AML-193 (cell line): ENCODE measurements around the gene RNF43.
"Not testable (repeated sequence)": the region's sequence is repeated elsewhere in the genome, so short reads cannot be mapped to it uniquely, and the experiment has no call there.

ENCODE experiments used
- DNase-seq, 2 experiments: peaks; one replicate each; lab custom pipeline; 2025; lab: John Stamatoyannopoulos, UW

The RNF43 gene

DNA sequence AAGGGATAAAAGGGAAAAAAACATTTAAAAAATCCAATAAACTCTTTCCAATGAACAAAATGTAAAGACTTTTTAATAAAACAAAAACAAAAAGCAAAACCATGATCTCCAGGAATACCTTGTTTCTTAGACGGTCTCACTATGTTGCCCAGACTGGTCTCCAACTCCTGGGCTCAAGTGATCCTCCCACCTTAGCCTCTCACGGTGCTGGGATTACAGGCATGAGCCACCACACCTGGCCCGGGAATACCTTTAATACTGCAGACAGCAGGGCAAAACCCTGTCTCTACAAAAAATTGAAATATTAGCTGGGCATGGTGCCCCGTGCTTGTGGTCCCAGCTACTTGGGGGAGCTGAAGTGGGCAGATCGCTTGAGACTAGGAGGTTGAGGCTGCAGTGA is 7.9 kb downstream of the RNF43 start:
- no peak for DNase-seq

DNA sequence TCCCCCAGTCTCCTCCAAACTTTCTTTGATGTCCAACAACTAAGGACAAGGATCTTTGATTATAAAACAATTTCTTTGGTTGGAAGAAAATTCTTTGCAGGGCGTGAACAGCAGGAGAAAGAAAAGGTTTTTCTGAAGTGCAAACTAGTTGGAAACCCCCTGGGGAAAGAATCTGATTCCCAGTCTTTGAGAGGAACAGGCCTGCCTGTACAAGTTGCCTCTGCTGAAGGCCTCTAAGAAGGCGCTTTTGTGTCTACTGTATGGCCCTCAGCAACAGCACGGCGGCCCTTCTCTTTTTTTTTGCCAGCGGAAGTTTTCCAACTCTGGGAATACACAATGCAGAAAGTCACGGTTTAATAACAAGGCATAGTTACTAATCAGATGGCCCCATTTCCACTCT is 14.0 kb downstream of the RNF43 start:
- no peak for DNase-seq

DNA sequence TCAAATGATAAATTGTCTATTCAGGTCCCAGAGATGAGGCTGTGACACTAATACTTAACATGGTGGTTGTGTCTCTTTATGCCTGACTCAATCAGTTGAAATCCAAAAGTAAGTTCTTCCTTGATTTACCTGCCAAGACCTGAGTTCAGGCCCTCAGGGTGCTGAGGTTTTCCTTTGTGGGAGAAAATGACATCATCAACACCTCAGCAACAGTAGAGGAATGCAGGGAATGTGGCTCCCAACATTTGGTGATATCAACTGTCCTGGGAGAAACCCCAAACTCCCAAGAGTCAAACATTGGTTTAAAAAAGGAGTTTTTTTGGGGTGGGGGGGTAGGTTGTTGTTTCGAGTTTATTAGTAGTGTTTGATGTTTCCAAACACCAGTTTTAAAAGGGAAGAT is 14.7 kb downstream of the RNF43 start:
- DNase-seq: no peak

DNA sequence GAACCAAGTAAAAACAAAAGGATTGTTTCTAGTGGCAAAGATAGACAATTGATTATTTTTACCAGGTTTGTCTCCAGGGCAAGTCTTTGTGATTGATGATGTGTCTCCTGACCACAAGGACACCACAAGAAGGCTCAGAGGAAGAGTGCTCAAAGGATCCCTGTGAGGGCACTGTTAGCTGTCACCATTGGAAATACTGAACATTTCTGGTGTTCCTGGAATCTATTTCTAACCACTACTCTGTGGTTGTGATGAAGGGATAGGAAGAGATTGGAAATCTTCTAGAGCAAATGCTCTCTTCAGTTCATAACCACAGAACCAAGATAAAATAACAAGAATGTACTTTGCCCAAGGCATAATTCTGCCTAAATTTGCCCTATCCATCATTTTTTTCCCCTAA is 15.3 kb downstream of the RNF43 start:
- no peak for DNase-seq

DNA sequence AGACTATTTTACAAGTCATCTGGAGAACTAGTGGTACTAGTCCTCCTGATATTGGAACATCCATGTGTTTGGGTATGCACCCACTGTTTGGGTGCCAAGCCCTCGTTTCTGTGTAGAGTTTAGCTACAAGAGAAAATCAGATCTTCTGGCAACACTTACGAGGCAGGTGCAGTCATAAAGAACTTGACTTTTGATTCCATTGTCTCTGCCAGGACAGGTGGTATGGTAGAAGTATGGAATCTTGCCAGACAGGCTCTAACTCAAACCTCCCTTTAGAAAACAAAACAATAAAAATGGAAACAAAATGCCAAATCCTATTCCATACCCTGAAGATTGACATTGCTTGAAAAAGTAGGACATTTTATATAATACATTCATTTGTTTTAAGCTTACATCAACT is 16.0 kb downstream of the RNF43 start:
- DNase-seq: no peak

DNA sequence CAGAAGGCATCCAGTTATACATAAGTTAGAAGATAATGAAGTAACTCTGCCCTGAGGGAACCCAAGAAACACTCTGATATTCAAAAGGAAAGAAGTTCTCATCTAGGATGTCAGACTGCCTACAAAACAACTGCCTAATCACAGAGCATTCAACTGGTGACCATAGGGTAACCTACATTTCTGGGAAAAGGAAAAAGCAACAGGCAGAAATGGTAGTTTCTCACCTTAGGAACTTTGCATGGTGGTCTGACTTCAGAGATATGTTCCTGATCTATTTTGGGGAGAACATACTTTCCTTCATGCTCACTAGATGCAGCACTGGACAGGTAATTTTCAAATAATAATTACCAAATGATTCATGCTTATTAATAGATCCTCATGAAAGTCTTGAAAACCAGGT is 16.5 kb downstream of the RNF43 start:
- no peak for DNase-seq

DNA sequence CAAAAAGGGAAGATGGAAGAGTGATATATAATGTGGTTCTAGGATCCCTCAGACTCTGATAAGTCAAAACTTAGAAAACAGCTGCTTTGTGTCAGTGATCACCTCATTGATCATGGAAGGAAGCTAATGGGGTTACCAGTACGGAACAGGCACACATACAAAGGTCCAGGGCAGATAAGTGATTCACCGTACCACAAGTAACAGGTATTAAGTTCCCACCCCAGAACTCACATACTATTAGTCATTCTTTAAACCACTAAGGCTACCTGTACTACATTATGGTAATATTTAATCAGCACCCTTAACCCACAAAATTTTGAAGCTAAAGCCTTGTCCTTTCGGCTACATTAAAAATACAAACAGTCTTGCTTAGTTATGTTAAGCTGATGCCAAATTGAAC is 17.4 kb downstream of the RNF43 start:
- no peak for DNase-seq

DNA sequence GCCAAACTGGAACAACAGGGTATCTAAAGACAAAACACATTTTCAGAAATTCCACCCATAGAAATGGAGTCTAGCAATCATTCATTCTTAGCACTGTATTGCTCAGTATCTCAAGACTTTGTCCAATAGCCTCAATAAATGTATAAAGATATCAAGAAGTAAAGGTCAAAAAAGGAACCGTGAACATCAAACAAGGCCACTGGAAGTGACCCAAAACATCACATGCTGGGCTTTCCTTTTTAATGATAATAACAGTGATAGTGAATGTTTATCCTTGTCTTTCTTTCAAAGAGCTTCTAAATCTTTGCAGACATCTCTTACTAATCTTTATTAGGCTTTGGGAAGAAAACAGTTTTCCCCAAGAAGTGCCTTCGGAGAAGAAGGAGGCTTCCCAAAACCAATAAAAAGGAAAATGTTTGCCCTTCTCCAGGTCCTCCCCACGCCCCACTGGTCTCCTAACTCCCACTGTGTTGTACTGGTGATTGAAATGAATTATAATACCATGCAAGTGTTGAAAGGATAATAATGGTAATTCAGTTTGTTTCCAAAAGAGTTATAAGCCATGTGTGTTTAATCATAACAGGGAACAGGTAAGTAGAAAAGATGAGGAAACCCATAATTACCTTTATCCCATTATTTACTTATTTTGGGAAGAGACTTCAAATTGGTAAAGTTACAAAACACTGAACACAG is 18.6 kb downstream of the RNF43 start:
- no peak for DNase-seq

DNA sequence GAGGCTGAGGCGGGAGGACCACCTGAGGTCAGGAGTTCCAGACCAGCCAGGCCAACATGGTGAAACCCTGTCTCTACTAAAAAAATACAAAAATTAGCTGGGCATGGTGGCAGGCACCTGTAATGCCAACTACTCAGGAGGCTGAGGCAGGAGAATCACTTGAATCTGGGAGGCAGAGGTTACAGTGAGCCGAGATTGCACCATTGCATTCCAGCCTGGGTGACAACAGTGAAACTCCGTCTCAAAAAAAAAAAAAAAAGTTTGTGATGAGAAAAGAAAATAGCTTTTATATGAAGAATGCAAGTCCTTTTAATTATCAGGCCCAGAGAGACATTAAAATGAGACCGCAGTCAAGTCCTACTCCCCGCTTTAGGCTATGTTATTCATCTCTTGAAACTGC is 19.9 kb downstream of the RNF43 start:
- not testable (repeated sequence) for DNase-seq

DNA sequence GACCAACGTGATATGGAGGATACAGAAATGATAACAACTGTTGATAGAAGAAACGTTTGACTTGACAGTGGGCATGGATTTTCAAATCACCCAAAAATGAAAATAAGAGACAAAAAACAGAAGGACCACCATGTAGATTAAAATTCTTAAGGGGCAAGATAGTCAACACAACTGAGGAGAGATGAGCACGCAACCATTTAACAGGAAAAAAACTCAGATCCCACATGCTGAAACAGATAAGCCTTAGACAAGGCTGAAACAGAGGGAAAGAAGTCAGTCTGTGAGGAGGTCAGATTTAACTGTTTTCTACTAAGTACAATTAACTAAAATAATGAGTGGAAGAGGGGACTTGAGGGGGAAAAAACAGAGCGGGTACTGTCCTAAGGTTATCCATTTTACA is 21.2 kb downstream of the RNF43 start:
- DNase-seq: no peak

DNA sequence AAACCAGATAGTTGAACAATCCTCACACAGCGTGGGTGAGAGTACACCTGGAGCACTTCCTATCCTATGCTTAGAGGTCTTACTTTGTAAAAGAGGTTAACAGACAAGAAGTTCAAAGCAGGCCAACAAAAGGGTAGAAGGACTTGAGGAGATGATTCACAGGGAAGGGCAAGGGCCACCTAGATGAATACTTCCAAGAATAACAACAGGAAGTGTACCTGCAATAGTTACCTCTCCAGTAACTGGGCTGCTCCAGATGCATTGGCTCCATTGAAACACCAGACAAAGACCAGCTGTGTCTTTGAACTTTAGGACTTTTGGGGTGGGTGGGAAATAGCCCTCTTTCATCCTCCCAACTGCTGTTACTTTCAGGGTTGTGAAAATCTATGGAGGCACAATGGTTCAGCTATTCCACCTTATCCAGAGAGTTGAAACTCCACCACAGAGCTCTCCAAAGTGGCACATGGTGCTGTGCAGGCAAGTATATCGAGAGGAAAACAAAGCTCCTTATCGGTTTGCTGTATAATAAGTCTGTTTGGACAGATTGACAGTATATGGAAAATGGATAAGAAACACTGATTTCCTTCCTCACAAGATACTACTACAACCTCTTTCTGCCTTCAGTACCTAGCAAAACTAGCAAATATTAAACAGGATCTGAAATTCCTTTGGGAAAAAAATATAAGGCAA is 22.7 kb downstream of the RNF43 start:
- DNase-seq: no peak

DNA sequence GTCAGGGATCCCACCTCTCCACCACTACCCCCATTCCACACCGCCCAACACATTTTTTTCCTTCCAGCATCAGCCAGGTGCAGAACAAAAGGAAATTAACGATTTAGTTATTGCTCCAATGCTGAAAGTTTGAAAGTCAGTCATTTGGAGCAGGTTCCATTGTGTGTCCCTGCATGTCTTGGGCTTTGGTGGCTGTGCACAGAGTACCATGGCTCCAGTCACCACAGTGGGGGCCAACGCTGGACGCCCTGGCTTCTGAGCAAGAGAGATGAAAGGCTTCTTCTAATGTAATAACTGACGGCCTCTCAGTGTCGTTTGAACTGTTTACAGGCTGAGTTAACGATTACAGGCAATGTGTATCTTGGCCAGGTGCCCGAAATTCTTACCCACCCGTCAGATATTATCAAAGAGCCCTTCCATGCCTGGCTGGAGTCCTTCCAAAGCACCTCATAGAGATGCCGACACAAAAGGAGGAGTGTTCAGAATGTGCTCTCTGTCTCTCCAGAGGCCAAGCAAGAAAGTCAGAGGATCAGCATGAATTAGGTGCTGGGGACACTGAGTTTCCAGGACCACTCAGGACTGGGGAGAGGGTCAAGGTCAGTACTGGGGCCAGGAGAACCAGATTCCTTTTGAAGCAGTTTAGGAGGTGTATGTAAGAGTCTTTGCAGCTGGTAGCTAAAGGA is 25.9 kb downstream of the RNF43 start:
- DNase-seq: no peak

DNA sequence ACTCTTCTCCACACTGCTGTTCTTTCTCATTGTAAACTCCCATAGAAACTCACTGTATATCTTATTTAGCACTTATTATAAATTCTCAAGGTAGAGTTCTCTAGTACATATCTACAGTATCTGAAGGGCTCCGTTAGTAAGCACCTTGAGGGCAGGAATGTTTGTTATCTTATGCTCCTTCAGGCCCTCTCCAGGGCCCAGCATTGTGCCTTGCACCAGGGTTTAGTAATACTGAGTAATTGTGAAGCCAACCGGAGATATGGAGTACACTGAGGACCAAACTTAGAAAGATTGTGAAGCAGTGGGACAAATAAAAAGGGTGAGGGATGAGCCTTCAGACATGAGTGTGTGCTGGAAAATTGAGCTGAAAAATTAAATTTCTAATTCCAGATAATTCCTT is 26.4 kb downstream of the RNF43 start:
- no peak for DNase-seq

DNA sequence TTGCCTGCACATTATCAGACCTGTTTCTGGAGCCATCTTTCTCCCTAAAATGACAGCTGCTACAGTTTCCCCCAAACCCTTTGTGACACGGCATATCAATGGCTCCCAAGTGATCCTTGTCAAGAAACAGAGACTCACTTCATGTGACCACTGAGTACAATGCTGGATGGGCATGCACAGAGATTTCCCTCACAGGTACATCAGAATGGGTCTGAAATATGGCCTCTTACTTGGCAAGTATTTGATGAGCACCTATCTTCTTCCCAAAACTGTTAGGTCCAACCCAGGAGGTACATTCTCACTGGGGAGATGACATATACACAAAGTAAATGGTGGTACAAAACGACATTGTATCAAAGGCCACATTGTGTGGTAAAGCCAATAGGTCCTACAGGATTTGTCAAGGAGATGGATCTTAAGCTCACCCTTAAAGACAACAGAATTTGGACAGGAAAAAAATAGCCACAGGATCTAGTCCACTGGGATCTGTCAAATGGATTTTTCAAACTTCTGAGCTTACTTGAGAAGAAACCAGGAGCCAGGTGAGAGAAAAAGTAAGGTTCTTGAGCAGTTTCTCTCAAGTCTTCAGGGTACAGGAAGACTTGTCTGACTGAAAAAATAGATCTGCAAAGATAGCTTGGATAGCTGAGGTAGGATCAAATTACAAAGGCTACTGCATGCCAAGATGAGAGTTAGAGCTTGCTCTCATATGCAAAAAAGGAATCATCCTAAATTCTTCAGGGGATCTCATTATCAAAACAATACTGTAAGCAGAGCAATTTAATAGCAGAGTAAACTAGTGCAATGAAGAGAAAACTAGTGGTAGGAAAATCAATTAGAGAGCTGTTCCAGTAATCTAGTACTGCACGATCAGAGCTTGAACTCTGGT is 28.8 kb downstream of the RNF43 start:
- no peak for DNase-seq

DNA sequence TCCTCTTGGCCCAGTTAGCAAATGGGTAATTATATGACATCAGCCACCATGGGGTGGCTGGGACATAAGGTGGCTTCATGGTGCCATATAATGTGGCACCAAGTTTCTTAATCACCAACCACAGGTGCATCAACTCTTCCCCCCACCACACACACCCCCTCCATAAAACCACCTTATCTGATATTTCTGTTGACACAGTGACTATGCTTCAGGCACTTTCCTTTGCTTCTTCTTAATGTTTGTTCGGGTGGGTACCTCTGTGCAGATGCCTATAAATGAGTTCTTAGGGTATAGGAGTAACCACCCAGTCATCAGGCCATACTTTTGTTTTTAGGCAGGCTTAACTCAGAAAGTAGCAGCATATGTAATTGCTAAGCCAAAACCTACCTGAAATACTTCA is 29.5 kb downstream of the RNF43 start:
- no peak for DNase-seq

DNA sequence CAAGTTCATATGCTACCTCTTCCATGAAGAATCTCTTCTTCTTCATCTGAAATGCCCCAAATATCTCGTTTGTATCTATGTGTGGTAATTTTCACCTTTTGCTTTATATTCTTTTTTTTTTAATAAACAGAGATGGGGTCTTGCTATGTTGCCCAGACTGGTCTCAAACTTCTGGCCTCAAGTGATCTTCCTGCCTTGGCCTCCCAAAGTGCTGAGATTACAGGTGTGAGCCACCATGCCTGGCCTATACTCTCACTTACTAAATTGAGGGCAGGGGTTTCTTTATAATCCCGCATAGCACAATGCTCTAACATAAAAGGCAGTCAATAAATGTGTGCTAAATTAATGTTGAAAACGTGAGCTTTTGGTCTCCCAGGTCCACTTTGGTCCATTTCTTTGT is 30.6 kb downstream of the RNF43 start:
- DNase-seq: no peak

DNA sequence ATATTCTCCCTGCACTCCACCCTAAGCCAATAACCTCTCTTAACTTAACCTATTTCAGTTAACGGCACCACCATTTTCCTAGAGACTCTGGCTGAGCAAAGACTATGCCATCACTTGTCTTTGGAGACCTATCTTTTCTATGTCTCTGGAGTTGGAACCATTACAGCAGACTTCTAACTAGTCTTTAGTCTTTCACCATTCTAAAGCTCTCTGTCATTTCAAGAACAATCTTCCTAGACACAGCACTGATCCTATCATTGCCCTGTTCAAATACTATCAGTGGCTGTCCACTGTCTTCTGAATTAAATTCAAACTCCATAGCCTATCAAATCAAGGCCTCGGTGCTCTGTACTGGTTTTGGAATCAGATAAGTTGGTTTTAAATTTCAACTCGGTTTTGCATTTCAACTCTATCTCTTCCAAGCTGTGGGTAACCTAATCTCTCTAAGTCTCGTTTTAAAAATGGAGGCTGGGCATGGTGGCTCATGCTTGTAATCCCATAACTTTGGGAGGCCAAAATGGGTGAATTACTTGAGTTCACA is 31.9 kb downstream of the RNF43 start:
- no peak for DNase-seq

DNA sequence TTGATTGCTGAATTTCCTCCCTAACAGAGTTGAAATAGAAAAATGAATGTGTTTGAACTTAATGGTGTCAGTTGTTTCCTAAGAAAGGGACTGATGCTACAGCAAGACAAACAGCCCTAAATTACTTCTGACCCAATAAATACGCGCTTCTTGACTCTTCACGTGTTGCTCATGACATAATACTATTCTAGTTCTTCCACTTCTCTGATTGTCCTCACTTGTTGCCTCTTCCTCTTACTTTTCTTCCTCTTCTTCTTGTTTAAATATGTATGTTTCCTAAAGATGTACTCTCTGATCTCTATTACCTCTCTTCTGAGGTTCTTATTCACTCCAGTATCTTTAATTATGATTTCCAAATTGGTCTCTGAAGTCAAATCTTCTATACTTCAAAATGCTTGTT is 32.4 kb downstream of the RNF43 start:
- DNase-seq: no peak

DNA sequence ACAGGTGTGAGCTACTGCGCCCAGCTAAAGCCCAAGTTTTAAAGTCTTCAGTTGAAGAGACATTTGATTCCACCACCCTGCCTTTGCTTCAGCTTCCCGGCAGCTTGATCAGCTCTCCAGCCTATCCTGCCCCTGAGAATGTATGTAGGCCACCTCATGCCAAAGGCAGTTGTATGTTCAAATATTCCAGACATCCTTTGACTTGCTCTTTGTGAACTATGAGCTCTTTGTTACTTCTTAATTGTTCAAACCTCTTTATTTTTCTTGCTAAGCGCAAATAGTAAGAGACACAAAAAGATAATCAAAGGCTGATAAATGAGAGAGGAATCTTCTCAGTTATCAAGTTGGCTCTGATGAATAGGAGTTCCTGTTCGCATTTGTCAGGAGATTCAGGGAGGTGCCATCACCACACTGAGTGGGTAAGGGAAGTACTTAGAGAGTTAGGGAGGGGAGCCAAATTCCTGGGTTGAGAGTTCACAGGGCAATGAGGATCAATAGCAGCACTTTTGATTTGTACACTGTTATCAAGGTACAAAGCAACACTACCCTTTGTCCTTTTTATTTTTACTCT is 33.4 kb downstream of the RNF43 start:
- no peak for DNase-seq

DNA sequence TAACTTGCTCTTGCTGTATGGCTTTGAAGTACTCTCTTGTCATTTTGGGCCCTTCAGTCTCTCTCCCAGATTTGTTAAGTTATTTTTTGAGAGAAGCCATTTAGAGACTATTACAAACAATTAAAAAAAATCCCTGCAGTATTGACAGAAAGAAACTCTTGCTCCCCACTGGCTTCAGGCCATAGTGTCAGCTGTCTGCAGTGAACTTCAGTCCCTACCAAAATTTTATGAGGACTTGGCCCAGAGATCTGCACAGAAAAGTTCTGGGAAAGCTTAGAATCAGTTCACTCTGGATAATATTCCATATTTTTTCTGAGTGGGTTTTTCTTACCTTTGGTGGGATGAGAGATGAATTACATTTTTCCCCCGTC is 34.5 kb downstream of the RNF43 start:
- DNase-seq: no peak

DNA sequence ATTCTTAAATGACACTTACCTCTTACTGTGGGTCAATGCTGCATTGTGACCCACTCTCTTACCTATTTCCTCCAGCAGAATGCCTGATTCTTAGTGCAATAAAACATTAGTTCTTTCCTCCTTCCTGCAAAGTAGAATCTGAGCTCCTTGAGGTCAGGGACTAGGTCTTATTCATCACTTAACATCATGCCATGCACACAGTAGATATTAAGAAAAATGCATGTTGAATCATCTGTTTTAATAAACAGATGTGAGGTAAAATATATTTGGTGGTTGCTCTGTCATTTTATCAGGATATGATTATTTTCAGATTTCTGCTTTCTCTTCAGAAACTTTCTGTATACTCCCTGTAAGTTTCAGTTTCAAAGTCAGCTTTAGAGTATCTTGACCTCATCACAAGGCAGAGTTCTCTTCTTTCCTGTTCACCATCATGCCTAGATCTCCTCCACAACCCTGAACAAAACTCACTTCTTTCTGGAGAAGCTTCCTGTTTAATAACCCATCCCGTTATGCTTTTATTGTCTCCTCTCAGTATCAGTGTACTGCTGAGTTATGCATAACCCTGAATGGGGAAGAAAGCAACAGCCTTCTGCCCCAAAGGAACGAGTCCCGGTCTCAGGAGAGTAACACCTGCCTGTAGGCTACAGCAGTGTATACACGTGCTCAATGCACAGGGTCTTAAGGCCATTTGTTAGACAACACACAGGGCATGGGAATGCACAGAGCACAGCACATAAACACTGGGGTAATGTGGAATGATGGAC is 35.0 kb downstream of the RNF43 start:
- no peak for DNase-seq
